OCI-LY3 (cell line): ENCODE data around the gene NAT8L.

ENCODE experiments used
- H2AFZ ChIP-seq: fragments of 200-600, 300-600 bp; shearing (Covaris generic); 2 replicates; pipeline ENCODE4 v1.6.0; 2014; ENCODE audit warnings: antibody characterized with exemption, low read depth, low read length
- H3K27ac ChIP-seq: fragments of 200-600, 300-600 bp; sonication (generic); 2 replicates; pipeline ENCODE4 v1.5.1; 2014; ENCODE audit warnings: mild to moderate bottlenecking, low read length, moderate library complexity, mixed read lengths
- H3K27me3 ChIP-seq: fragments of 200-600, 300-600 bp; sonication (generic); 2 replicates; pipeline ENCODE4 v1.6.1; 2014; ENCODE audit warnings: low read depth, low read length, mixed read lengths
- H3K36me3 ChIP-seq: fragments of 200-600, 300-600 bp; sonication (generic); replicated peaks from 2 replicates; pipeline ENCODE3; 2014; ENCODE audit warnings: low read depth, low read length, mixed read lengths
- H3K4me1 ChIP-seq: fragments of 300-600, 200-600 bp; sonication (generic); 2 replicates; pipeline ENCODE4 v1.6.1; 2014; ENCODE audit warnings: low read length, mixed read lengths
- H3K4me2 ChIP-seq: fragments of 200-600, 300-600 bp; sonication (generic); 2 replicates; pipeline ENCODE4 v1.6.1; 2014; ENCODE audit warnings: low read length, mixed read lengths
- H3K4me3 ChIP-seq: fragments of 300-600, 200-600 bp; sonication (generic); 2 replicates; pipeline ENCODE4 v1.5.1; 2014; ENCODE audit warnings: antibody characterized with exemption, mild to moderate bottlenecking, low read length, moderate library complexity
- H3K79me2 ChIP-seq: fragments of 300-600, 200-600 bp; shearing (Covaris generic); 2 replicates; pipeline ENCODE4 v1.6.1; 2014; ENCODE audit warnings: mild to moderate bottlenecking, low read length, mixed read lengths
- H3K9ac ChIP-seq: fragments of 300-600, 200-600 bp; shearing (Covaris generic); 2 replicates; pipeline ENCODE4 v1.6.0; 2014; ENCODE audit warnings: mild to moderate bottlenecking, low read length, moderate library complexity
- H3K9me3 ChIP-seq: fragments of 200-600, 300-600 bp; shearing (Covaris generic); 2 replicates; pipeline ENCODE4 v1.6.1; 2014; ENCODE audit warnings: low read length, mixed read lengths; ENCODE audit not compliant: insufficient read depth
- H4K20me1 ChIP-seq: fragments of 200-600, 300-600 bp; sonication (generic); 2 replicates; pipeline ENCODE4 v1.6.1; 2016; ENCODE audit warnings: low read length, mixed read lengths; ENCODE audit not compliant: insufficient read depth
- EZH2phosphoT487 ChIP-seq: fragments of 200-600 bp; shearing (Covaris generic); IDR thresholded peaks from 2 replicates; pipeline ENCODE4 v1.6.1; 2018; ENCODE audit warnings: antibody characterized with exemption, mixed run types, low read depth
- TF ChIP-seq, protein P1 (sequence below): fragments of 200-600, 300-600 bp; sonication (generic); IDR thresholded peaks from 2 replicates; pipeline ENCODE4 v1.5.1; 2014; ENCODE audit warnings: antibody characterized with exemption, low read length, low read depth

The NAT8L gene

DNA sequence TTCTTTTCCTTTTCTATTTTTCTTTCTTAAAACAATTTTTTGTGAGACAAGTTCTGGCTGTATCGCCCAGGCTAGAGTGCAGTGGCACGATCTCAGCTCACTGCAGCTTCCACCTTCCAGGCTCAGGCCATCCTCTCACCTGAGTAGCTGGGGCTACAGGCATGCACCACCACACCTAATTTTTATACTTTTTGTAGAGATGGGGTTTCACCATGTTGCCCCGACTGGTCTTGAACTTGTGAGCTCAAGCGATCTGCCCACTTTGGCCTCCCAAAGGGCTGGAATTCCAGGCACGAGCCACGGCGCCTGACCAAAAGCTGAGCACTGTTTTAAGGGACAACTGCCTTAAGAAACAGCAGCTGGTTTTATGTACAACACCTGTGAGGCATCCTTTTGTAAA lies 9.3 kb upstream of the NAT8L start:
- no peak overlapping the region for H2AFZ ChIP-seq
- H3K79me2 ChIP-seq = no peaks in the 10 kb centered on the region
- no peaks in the 10 kb centered on the region for H3K27me3 ChIP-seq
- H3K4me2 ChIP-seq = no peak overlapping the region
- H3K9me3 ChIP-seq = no peaks in the 10 kb centered on the region
- H3K36me3 ChIP-seq = no peaks in the 10 kb centered on the region
- no peaks in the 10 kb centered on the region for H4K20me1 ChIP-seq
- H3K9ac ChIP-seq = no peak overlapping the region
- no peak overlapping the region for H3K4me3 ChIP-seq
- H3K4me1 ChIP-seq = no peaks in the 10 kb centered on the region
- no peak for TF ChIP-seq EZH2phosphoT487
- TF ChIP-seq, protein P1, sequence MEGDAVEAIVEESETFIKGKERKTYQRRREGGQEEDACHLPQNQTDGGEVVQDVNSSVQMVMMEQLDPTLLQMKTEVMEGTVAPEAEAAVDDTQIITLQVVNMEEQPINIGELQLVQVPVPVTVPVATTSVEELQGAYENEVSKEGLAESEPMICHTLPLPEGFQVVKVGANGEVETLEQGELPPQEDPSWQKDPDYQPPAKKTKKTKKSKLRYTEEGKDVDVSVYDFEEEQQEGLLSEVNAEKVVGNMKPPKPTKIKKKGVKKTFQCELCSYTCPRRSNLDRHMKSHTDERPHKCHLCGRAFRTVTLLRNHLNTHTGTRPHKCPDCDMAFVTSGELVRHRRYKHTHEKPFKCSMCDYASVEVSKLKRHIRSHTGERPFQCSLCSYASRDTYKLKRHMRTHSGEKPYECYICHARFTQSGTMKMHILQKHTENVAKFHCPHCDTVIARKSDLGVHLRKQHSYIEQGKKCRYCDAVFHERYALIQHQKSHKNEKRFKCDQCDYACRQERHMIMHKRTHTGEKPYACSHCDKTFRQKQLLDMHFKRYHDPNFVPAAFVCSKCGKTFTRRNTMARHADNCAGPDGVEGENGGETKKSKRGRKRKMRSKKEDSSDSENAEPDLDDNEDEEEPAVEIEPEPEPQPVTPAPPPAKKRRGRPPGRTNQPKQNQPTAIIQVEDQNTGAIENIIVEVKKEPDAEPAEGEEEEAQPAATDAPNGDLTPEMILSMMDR = no peak
- H3K27ac ChIP-seq = no peak overlapping the region

DNA sequence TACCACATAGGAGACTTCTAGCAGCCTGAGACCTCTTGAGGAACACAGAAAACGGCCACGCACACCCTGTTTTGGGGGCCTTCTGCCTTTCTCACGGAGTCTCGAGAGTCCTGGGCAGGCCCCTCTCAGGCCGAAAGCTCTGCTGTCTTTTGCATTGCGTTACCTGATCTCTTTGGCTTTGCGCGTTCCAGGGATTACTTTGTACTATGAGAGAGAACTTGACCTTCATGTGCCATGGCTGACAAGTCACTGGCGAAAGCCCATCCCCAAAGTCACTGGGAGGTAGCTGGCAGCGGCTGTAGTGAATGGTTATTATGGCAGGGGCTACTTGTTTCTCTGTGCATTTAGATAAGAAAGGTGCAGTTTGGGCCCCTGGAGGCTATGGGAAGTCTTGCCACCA lies 8.0 kb upstream of the NAT8L start:
- H3K4me1 ChIP-seq = no peaks in the 10 kb centered on the region
- no peaks in the 10 kb centered on the region for H3K36me3 ChIP-seq
- H3K27me3 ChIP-seq = no peaks in the 10 kb centered on the region
- H3K27ac ChIP-seq = no peak overlapping the region
- no peak overlapping the region for H3K4me2 ChIP-seq
- no peak for TF ChIP-seq EZH2phosphoT487
- TF ChIP-seq, protein P1 = no peak
- H4K20me1 ChIP-seq = no peaks in the 10 kb centered on the region
- no peak overlapping the region for H2AFZ ChIP-seq
- no peak overlapping the region for H3K9ac ChIP-seq
- no peaks in the 10 kb centered on the region for H3K9me3 ChIP-seq
- no peaks in the 10 kb centered on the region for H3K79me2 ChIP-seq
- no peak overlapping the region for H3K4me3 ChIP-seq

DNA sequence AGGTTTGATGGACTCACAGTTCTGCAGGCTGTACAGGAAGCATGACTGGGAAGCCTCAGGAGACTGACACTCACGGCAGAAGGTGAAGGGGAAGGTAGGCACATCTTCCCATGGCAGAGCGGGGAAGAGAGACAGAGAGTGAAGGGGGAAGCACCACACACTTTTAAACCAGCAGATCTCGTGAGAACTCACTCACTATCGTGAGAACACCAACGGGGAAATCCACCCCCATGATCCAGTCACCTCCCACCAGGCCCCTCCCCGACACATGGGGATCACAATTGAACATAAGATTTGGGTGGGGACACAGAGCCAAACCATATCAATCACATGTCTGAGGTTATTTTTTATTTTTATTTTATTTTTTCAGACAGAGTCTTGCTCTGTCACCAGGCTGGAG lies 4.9 kb upstream of the NAT8L start:
- Histone ChIP-seq H3K4me2 (no peak overlapping the region), H3K9ac (no peak overlapping the region), H3K27me3 (no peaks in the 10 kb centered on the region), H3K9me3 (no peaks in the 10 kb centered on the region), H3K79me2 (no peaks in the 10 kb centered on the region), H3K27ac (no peak overlapping the region), H2AFZ (no peak overlapping the region), H3K4me3 (no peak overlapping the region), H3K36me3 (no peaks in the 10 kb centered on the region), H4K20me1 (no peaks in the 10 kb centered on the region), H3K4me1 (no peaks in the 10 kb centered on the region; the same call in 1 of the 2 replicates)
- TF ChIP-seq, protein P1 = no peak
- no peak for TF ChIP-seq EZH2phosphoT487

DNA sequence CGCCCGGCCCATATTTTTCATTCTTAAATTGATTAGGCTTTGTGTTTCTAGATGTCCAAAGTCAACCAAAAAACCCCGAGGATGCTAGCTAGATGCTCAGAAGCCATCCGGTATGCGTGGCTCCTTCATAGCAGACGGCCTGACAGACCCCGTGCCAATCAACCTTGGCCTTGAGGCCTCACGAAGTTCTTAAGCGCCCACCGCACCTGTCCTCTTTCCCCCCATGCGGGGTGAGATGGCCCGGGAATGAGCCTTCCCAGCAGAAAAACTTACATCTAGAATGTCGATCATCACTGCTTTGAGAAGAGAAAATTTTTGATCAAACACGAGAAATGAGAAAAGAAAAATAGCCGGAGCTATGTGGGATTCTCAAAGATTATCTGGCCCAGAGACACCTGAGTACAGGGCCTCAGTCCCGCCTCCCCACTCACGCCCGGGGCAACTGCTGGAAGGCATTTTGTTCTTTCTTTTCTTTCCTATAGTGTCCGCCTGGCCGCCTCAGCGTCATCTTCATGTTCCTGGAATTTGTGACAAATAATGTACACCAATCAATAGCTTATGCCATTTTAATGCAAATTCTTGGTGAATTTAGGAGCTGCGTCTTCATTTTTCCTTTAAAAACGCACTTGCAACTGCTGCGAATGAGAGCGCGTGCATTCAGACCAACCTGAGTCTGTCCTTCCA lies 1.6 kb upstream of the NAT8L start:
- Histone ChIP-seq H3K36me3 (no peaks in the 10 kb centered on the region), H3K79me2 (peaks cover 30% of the 10 kb centered on the region), H3K27me3 (no peaks in the 10 kb centered on the region), H4K20me1 (peaks cover 5% of the 10 kb centered on the region), H3K4me3 (no peak overlapping the region), H3K9me3 (no peaks in the 10 kb centered on the region), H3K9ac (no peak overlapping the region), H3K4me1 (peaks cover 5% of the 10 kb centered on the region; the same call in 1 of the 2 replicates), H3K4me2 (no peak overlapping the region), H2AFZ (no peak overlapping the region), H3K27ac (no peak overlapping the region)
- TF ChIP-seq, protein P1 = no peak
